B cell (primary cell): Measurements from ENCODE around the gene PXK. TPM values are rescaled to one million over a fixed set of nuclear protein-coding genes. Genes with fewer than 3 reads are reported as not detected.

Experiments used
- ATAC-seq: fragments of 200-7000 bp; cut with Tn5 transposase; one replicate; pipeline ENCODE4 v1.10.0; 2021; ENCODE audit warnings: low read depth, mild to moderate bottlenecking, moderate number of reproducible peaks, moderate library complexity
- CTCF ChIA-PET: fragments of 350-600 bp; sonication (Branson Sonifier 250); formaldehyde crosslinking; loops from one replicate; lab custom pipeline; 2021; ENCODE audit warnings: antibody characterized with exemption, inconsistent platforms; lab: Charles Lee
- POLR2A ChIA-PET: fragments of 350-600 bp; sonication (Branson Sonifier 250); formaldehyde crosslinking; loops from one replicate; lab custom pipeline; 2021; ENCODE audit warnings: antibody characterized with exemption; lab: Charles Lee
- DNase-seq: peaks from one replicate; pipeline ENCODE4 v3.0.0; 2013
- H2AFZ ChIP-seq: 2 replicates; pipeline ENCODE4 v1.6.1; 2012; ENCODE audit warnings: mild to moderate bottlenecking, low read depth, low read length; ENCODE audit not compliant: insufficient read depth, poor library complexity, severe bottlenecking
- H3K27ac ChIP-seq, 2 donors: 1 replicate in 1 of 2; 2 replicates in 1 of 2; pipeline ENCODE4 v1.5.1; 2012 to 2013; ENCODE audit warnings: low read length in 2 of 2, mild to moderate bottlenecking in 2 of 2, moderate library complexity in 1 of 2
- H3K27me3 ChIP-seq, 4 experiments: fragments of 200-600 bp in 1 of 4; sonication (generic) in 1 of 4; replicated peaks in 1 of 4; 1 replicate in 2 of 4; 2 replicates in 2 of 4; pipeline versions ENCODE4 v1.6.1 to v1.7.0; 2013 to 2016; ENCODE audit warnings: low read length in 3 of 4, mild to moderate bottlenecking in 2 of 4, mixed read lengths in 1 of 4, moderate library complexity in 1 of 4; ENCODE audit not compliant: insufficient read depth in 4 of 4, control insufficient read depth in 3 of 4; ENCODE audit errors: control extremely low read depth in 1 of 4
- H3K36me3 ChIP-seq, 2 experiments: replicated peaks in 1 of 2; 1 replicate in 1 of 2; 2 replicates in 1 of 2; pipeline versions ENCODE4 v1.6.1 to v1.7.1; 2013; ENCODE audit warnings: low read length in 1 of 2; ENCODE audit not compliant: insufficient read depth in 2 of 2, control insufficient read depth in 1 of 2; ENCODE audit errors: control extremely low read depth in 1 of 2, extremely low read depth in 1 of 2
- H3K4me1 ChIP-seq, 2 donors: fragments of 200-600 bp in 1 of 2; sonication (generic) in 1 of 2; 1 replicate in 1 of 2; 2 replicates in 1 of 2; pipeline versions ENCODE4 v1.5.1 to v1.6.1; 2013 to 2017; ENCODE audit warnings: low read length in 2 of 2; ENCODE audit not compliant: control insufficient read depth in 2 of 2, insufficient read depth in 2 of 2
- H3K4me2 ChIP-seq: replicated peaks from 2 replicates; pipeline ENCODE3; 2012; ENCODE audit warnings: mild to moderate bottlenecking, low read depth, low read length; ENCODE audit not compliant: poor library complexity, severe bottlenecking
- H3K4me3 ChIP-seq, 5 experiments: fragments of 200-600 bp in 1 of 5; sonication (generic) in 1 of 5; 1 replicate in 3 of 5; 2 replicates in 2 of 5; pipeline versions ENCODE4 v1.5.1 to v1.7.0; 2011 to 2016; ENCODE audit warnings: low read length in 4 of 5, mild to moderate bottlenecking in 4 of 5, low read depth in 2 of 5, control low read depth in 1 of 5, moderate library complexity in 1 of 5; ENCODE audit not compliant: insufficient read depth in 1 of 5; ENCODE audit errors: control extremely low read depth in 1 of 5, extremely low read depth in 1 of 5
- H3K79me2 ChIP-seq: fragments of 200-600 bp; sonication (generic); one replicate; pipeline ENCODE4 v1.6.0; 2016; ENCODE audit warnings: low read length; ENCODE audit not compliant: control insufficient read depth, insufficient read depth
- H3K9ac ChIP-seq: fragments of 200-600 bp; sonication (generic); 2 replicates; pipeline ENCODE4 v1.6.1; 2017; ENCODE audit warnings: mild to moderate bottlenecking, low read length, moderate library complexity
- H3K9me3 ChIP-seq, 3 donors: one replicate each; pipeline versions ENCODE4 v1.6.1 to v1.7.1; 2013; ENCODE audit warnings: low read length in 2 of 3; ENCODE audit not compliant: control insufficient read depth in 2 of 3, insufficient read depth in 1 of 3; ENCODE audit errors: control extremely low read depth in 1 of 3
- H4K20me1 ChIP-seq: 2 replicates; pipeline ENCODE4 v1.6.0; 2012; ENCODE audit warnings: mild to moderate bottlenecking, low read length; ENCODE audit not compliant: insufficient read depth, control insufficient read depth, poor library complexity, severe bottlenecking
- H3K27ac Mint-ChIP-seq: one replicate; pipeline ENCODE4 v1.8.0; 2021; ENCODE audit warnings: mixed read lengths
- H3K27me3 Mint-ChIP-seq: one replicate; pipeline ENCODE4 v1.8.0; 2021; ENCODE audit warnings: mixed read lengths
- H3K4me1 Mint-ChIP-seq: one replicate; pipeline ENCODE4 v1.8.0; 2021; ENCODE audit warnings: mixed read lengths
- H3K4me3 Mint-ChIP-seq: one replicate; pipeline ENCODE4 v1.8.0; 2021; ENCODE audit warnings: mixed read lengths
- H3K9me3 Mint-ChIP-seq: one replicate; pipeline ENCODE4 v1.8.0; 2022; ENCODE audit warnings: mixed read lengths; ENCODE audit not compliant: insufficient read depth
- CTCF ChIP-seq: fragments of 200-600 bp; IDR thresholded peaks from one replicate; pipeline ENCODE4 v1.8.0; 2022; ENCODE audit warnings: antibody characterized with exemption, mild to moderate bottlenecking
- EZH2 ChIP-seq: IDR thresholded peaks from 2 replicates; pipeline ENCODE4 v1.6.1; 2012; ENCODE audit warnings: borderline replicate concordance, low read depth, mild to moderate bottlenecking, moderate library complexity, low read length; ENCODE audit not compliant: insufficient read depth, poor library complexity, severe bottlenecking
- WGBS: methylation state at CpG from one replicate; pipeline ENCODE4 v1.1.5; 2013; ENCODE audit warnings: missing lambda C conversion rate; ENCODE audit not compliant: insufficient coverage; 5-methylcytosine and 5-hydroxymethylcytosine counted together
- intact Hi-C: fragments of 100-400 bp; cut with micrococcal nuclease; formaldehyde crosslinking; loops from one replicate; pipeline ENCODE4 v1.10.0; 2022
- polyA plus RNA-seq: library from polyadenylated mRNA; depleted of rRNA; stranded (reverse); fragments of >200 nt; gene quantifications from 2 replicates; pipeline ENCODE4 v1.2.3, GENCODE V29; 2012
- total RNA-seq, 2 donors: library from RNA; stranded (reverse); fragments of 120-200 nt in 1 of 2; gene quantifications; 1 replicate in 1 of 2; 2 replicates in 1 of 2; pipeline versions ENCODE4 v1.2.3 to v1.2.4, GENCODE V29; 2013 to 2022

PXK gene
- total and polyA plus RNA-seq, 2 donors (not counting 1 experiment from before 2014, with no cell fraction given), result 46.8 to 104 TPM

GRCh38 chr3:58403513-58404109 lies 70.9 kb downstream of the PXK start:
- Mint-ChIP-seq H3K4me1 (peaks cover 38% of the 10 kb centered on the region), H3K4me3 (no peak overlapping the region), H3K27me3 (no peaks in the 10 kb centered on the region), H3K9me3 (no peaks in the 10 kb centered on the region), H3K27ac (peak overlapping the region; percentile 41)
- no peaks in the 10 kb centered on the region for H4K20me1 ChIP-seq
- no peak overlapping the region for H3K27ac ChIP-seq
- WGBS, result no CpG with 5 or more reads among the region's 6 CpGs
- no peak overlapping the region for H3K4me3 ChIP-seq
- TF ChIP-seq CTCF, result no peak
- TF ChIP-seq EZH2, result no peak
- no peak overlapping the region for H3K4me2 ChIP-seq
- DNase-seq (no peak), ATAC-seq (no peak)
- H3K36me3 ChIP-seq, result peaks cover 2 to 44% of the 10 kb centered on the region in 2 experiments
- peaks cover 0 to 17% of the 10 kb centered on the region in 2 donors for H3K4me1 ChIP-seq
- intact Hi-C loops, result loop anchor here (5.0 kb wide), 1 partner anchor 46 kb away; no protein-coding TSS in a partner anchor
- H3K9me3 ChIP-seq, result no peaks in the 10 kb centered on the region
- no peaks in the 10 kb centered on the region for H3K27me3 ChIP-seq
- H3K9ac ChIP-seq, result no peak overlapping the region
- peaks cover 10% of the 10 kb centered on the region for H3K79me2 ChIP-seq
- POLR2A ChIA-PET, result no interaction called here
- H2AFZ ChIP-seq, result no peak overlapping the region
- CTCF ChIA-PET, result interaction anchor here (1.0 to 7.9 kb wide), 6 partner anchors 8 to 231 kb away, joined by 3 to 66 read pairs (median 4); partner anchors contain the start of genes KCTD6 and PXK

GRCh38 chr3:58404396-58404795 lies 71.7 kb downstream of the PXK start:
- no peak for DNase-seq
- H3K27ac Mint-ChIP-seq, result peak overlapping the region; percentile 73
- no peaks in the 10 kb centered on the region for H4K20me1 ChIP-seq
- WGBS, result no CpG with 5 or more reads among the region's 4 CpGs
- no peaks in the 10 kb centered on the region for H3K9me3 Mint-ChIP-seq
- peaks cover 44% of the 10 kb centered on the region for H3K4me1 Mint-ChIP-seq
- no peaks in the 10 kb centered on the region for H3K27me3 ChIP-seq
- no peak overlapping the region for H2AFZ ChIP-seq
- H3K36me3 ChIP-seq, result peaks cover 2 to 45% of the 10 kb centered on the region in 2 experiments
- no peak overlapping the region for H3K4me2 ChIP-seq
- intact Hi-C loops, result loop anchor here (5.0 kb wide), 1 partner anchor 47 kb away; no protein-coding TSS in a partner anchor
- H3K9me3 ChIP-seq, result no peaks in the 10 kb centered on the region
- H3K27ac ChIP-seq, result peak overlapping the region in 1 of 2 donors; percentile 54
- CTCF ChIA-PET, result interaction anchor here (0.6 to 7.9 kb wide), 4 partner anchors 50 to 93 kb away, joined by 4 to 66 read pairs (median 5); partner anchors contain the start of gene PXK
- no peak for TF ChIP-seq EZH2
- TF ChIP-seq CTCF, result no peak
- peaks cover 6 to 25% of the 10 kb centered on the region in 2 donors for H3K4me1 ChIP-seq
- H3K27me3 Mint-ChIP-seq, result no peaks in the 10 kb centered on the region
- H3K4me3 Mint-ChIP-seq, result no peak overlapping the region
- no peak overlapping the region for H3K4me3 ChIP-seq
- POLR2A ChIA-PET, result no interaction called here
- peaks cover 13% of the 10 kb centered on the region for H3K79me2 ChIP-seq
- ATAC-seq, result no peak
- no peak overlapping the region for H3K9ac ChIP-seq
